Spleen (tissue), 11 donors: ENCODE measurements around the gene PPP1R13B. TPM values are rescaled to one million over a fixed set of nuclear protein-coding genes. Genes with fewer than 3 reads are reported as not detected.
"Not testable (repeated sequence)": the region's sequence is repeated elsewhere in the genome, so short reads cannot be mapped to it uniquely, and the experiment has no call there.

ENCODE experiments used
- DNase-seq: peaks from one replicate; pipeline ENCODE4 v3.0.0-alpha.2; 2020
- H3K27ac ChIP-seq, 8 donors: fragments of 200-600 bp; sonication (generic) in 7 of 8; 1 replicate in 4 of 8; 2 replicates in 4 of 8; pipeline versions ENCODE4 v1.5.0 to v1.8.0; 2016 to 2021; ENCODE audit warnings: inconsistent platforms in 4 of 8, mild to moderate bottlenecking in 4 of 8, moderate library complexity in 1 of 8
- H3K27me3 ChIP-seq, 7 donors: fragments of 200-600 bp; sonication (generic) in 6 of 7; replicated peaks in 1 of 7; 1 replicate in 4 of 7; 2 replicates in 3 of 7; pipeline versions ENCODE4 v1.5.0 to v1.8.0; 2016 to 2021; ENCODE audit warnings: inconsistent platforms in 3 of 7, mild to moderate bottlenecking in 1 of 7
- H3K36me3 ChIP-seq, 6 donors: fragments of 200-600 bp; sonication (generic) in 5 of 6; 1 replicate in 4 of 6; 2 replicates in 2 of 6; pipeline versions ENCODE4 v1.5.0 to v1.8.0; 2016 to 2021; ENCODE audit warnings: inconsistent platforms in 2 of 6
- H3K4me1 ChIP-seq, 6 donors: fragments of 200-600 bp; sonication (generic) in 5 of 6; 1 replicate in 3 of 6; 2 replicates in 3 of 6; pipeline versions ENCODE4 v1.5.0 to v1.8.0; 2016 to 2021; ENCODE audit warnings: inconsistent platforms in 3 of 6
- H3K4me3 ChIP-seq, 8 donors: fragments of 200-600 bp; sonication (generic) in 7 of 8; 1 replicate in 4 of 8; 2 replicates in 4 of 8; pipeline versions ENCODE4 v1.5.0 to v1.8.0; 2016 to 2021; ENCODE audit warnings: inconsistent platforms in 4 of 8, mild to moderate bottlenecking in 4 of 8, moderate library complexity in 2 of 8
- H3K9me3 ChIP-seq, 8 donors: fragments of 200-600 bp; sonication (generic) in 7 of 8; 1 replicate in 4 of 8; 2 replicates in 4 of 8; pipeline versions ENCODE4 v1.5.0 to v1.8.0; 2016 to 2021; ENCODE audit warnings: inconsistent platforms in 4 of 8
- POLR2A ChIP-seq, 3 donors: fragments of 450-650 bp; IDR thresholded peaks; one replicate each; pipeline ENCODE4 v1.5.1; 2017; ENCODE audit warnings: antibody characterized with exemption in 3 of 3, mild to moderate bottlenecking in 1 of 3
- POLR2AphosphoS5 ChIP-seq, 3 donors: sonication (generic); formaldehyde crosslinking; IDR thresholded peaks; one replicate each; pipeline ENCODE4 v1.5.1; 2017; ENCODE audit warnings: antibody characterized with exemption in 3 of 3
- WGBS, 5 donors: extraction: QIAGEN DNeasy Blood & Tissue Kit in 3 of 5; methylation state at CpG; one replicate each; pipeline versions ENCODE4 v1.1.5 to v1.1.7; 2013 to 2018; 5-methylcytosine and 5-hydroxymethylcytosine counted together
- intact Hi-C: fragments of 100-400 bp; cut with DNase I; formaldehyde crosslinking; loops from one replicate; pipeline ENCODE4 v1.15.0; 2023; ENCODE audit warnings: low total_unique reads
- polyA plus RNA-seq, 3 donors: library from polyadenylated mRNA; stranded (reverse); fragments of 200-250 nt; gene quantifications; one replicate each; pipeline ENCODE4 v1.2.1, GENCODE V29; 2013
- total RNA-seq, 7 donors: library from RNA; depleted of rRNA in 3 of 7; stranded (reverse); fragments of >200 nt in 3 of 7; fragmentation: NEBNext Ultra II Directional in 4 of 7; extraction: Animal tissue kit (Norgen Biotek cat#: 25700) in 4 of 7; gene quantifications; one replicate each; pipeline versions ENCODE4 v1.1.0 to v1.2.1, GENCODE V29; 2016 to 2021
- TF ChIP-seq, protein P1 (sequence below), 11 experiments: fragments of 200-600 bp in 7 of 11; fragments of 450-650 bp in 4 of 11; sonication (generic) in 4 of 11; IDR thresholded peaks in 8 of 11; conservative IDR thresholded peaks in 3 of 11; 1 replicate in 7 of 11; 2 replicates in 4 of 11; pipeline versions ENCODE4 v1.4.0 to v1.8.0; 2016 to 2021; ENCODE audit warnings: antibody characterized with exemption in 11 of 11, inconsistent platforms in 4 of 11, mild to moderate bottlenecking in 1 of 11
- donor health status: healthy with polysubstance abuse.
- donor health status: DM: no; HTN: no; CAD: no; lungs with moderate emphysema.
- donor health status: DM: no; HTN: no; CAD: no.
- donor health status: Bipolar disorder and iron deficiency.
- donor health status: healthy.
- donor health status: DM: no; HTN: no; CAD: no.
- donor health status: DM: yes; HTN: yes; CAD: no.

PPP1R13B gene
- total and polyA plus RNA-seq, 10 donors = 5.7 to 95.3 (median 36.6) TPM

DNA sequence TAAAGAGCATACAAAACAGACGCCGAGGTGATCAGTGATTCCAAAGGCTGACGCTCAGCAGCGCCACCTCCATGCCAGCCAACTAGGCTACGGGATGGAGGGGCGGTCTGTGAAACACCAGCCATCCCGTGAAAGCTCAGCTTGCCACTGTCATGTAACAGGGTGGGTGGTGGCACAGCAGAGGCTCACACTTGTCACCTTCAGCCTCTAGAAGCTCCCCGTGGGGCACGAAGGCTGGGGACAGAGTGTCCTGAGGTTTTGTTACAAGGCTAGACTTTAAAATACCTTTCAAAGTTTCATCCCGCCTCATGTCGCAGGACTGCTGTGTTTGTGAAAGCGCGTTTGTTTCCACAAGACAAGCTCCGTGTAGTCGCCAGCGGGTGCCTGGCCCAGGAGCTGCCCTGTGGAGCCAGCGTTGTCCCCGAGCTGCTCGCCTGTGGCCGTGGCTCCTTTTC lies 152.8 kb downstream of the PPP1R13B start:
- DNase-seq = peak; percentile 64
- H3K4me1 ChIP-seq = peaks cover 38 to 100% (median 71%) of the 10 kb centered on the region in 6 donors
- TF ChIP-seq, protein P1, sequence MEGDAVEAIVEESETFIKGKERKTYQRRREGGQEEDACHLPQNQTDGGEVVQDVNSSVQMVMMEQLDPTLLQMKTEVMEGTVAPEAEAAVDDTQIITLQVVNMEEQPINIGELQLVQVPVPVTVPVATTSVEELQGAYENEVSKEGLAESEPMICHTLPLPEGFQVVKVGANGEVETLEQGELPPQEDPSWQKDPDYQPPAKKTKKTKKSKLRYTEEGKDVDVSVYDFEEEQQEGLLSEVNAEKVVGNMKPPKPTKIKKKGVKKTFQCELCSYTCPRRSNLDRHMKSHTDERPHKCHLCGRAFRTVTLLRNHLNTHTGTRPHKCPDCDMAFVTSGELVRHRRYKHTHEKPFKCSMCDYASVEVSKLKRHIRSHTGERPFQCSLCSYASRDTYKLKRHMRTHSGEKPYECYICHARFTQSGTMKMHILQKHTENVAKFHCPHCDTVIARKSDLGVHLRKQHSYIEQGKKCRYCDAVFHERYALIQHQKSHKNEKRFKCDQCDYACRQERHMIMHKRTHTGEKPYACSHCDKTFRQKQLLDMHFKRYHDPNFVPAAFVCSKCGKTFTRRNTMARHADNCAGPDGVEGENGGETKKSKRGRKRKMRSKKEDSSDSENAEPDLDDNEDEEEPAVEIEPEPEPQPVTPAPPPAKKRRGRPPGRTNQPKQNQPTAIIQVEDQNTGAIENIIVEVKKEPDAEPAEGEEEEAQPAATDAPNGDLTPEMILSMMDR (IDR thresholded peaks at IDR 0.05 in 8 of 11, conservative IDR thresholded peaks at IDR 0.05 in 3 of 11) = no peak
- peak in 2 of 3 donors; percentile 3 to 48 for TF ChIP-seq POLR2AphosphoS5 (IDR thresholded peaks at IDR 0.05)
- no peak overlapping the region for H3K27ac ChIP-seq
- intact Hi-C loops = no loop called here
- H3K27me3 ChIP-seq = no peaks in the 10 kb centered on the region
- H3K9me3 ChIP-seq = no peaks in the 10 kb centered on the region
- peaks cover 0 to 99% (median 47%) of the 10 kb centered on the region in 6 donors for H3K36me3 ChIP-seq
- 89 to 96% (median 92%) methylated on average over 19 to 20 of the region's 20 CpGs for WGBS, 5 donors
- H3K4me3 ChIP-seq = no peak overlapping the region

DNA sequence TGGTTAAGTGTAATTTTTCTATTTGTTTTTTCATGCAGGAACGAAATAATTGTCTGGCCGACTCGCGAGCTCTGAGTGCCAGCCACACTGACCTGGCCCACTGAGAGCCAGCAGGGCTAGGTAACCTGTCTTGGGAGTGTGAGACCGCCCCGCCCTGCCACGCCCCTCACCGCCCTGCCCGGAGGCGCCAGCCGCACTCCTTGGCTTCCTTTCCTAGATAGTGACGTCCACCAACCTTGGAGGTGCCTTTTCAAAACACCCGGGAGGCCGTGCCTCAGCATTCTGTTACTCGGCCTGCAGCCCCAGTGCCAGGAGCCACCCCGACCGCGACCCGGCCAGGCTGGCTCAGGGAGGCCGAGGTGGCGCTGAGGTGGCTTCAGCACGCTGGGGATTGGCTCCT lies 153.9 kb downstream of the PPP1R13B start:
- peak overlapping the region in 2 of 8 donors; percentile 74 to 78 for H3K27ac ChIP-seq
- no peak overlapping the region for H3K4me3 ChIP-seq
- peak; percentile 63 for DNase-seq
- H3K36me3 ChIP-seq = peaks cover 0 to 99% (median 45%) of the 10 kb centered on the region in 6 donors
- intact Hi-C loops = no loop called here
- H3K9me3 ChIP-seq = no peaks in the 10 kb centered on the region
- no peak for TF ChIP-seq POLR2A (IDR thresholded peaks at IDR 0.05)
- peak in 1 of 3 donors; percentile 53 for TF ChIP-seq POLR2AphosphoS5 (IDR thresholded peaks at IDR 0.05)
- WGBS, 5 donors = 81 to 95% (median 88%) methylated on average over 22 of the region's 22 CpGs
- no peaks in the 10 kb centered on the region for H3K27me3 ChIP-seq
- H3K4me1 ChIP-seq = peaks cover 38 to 100% (median 71%) of the 10 kb centered on the region in 6 donors

DNA sequence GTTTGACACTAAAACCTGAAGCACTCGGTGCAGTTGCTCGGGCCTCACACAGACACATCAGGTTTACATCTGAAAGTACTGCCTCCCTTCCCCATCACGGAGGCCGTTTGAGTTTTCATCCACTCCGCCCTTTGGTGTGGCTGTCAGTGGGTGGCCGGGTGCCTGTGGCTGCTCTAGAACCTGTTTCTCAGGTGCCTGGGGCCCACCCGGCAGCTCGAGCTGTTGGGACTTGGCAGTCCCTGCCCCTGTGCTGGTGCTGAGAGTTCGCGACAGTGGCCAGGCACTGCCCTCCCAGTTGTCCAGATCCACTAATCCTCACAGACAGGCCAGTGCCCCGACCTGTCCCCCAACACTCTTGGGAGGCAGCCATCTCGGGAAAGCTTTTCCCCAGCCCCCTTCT lies 154.5 kb downstream of the PPP1R13B start:
- peak overlapping the region in 2 of 8 donors; percentile 74 to 78 for H3K27ac ChIP-seq
- H3K4me3 ChIP-seq = no peak overlapping the region
- H3K27me3 ChIP-seq = no peaks in the 10 kb centered on the region
- DNase-seq = peak; percentile 72
- TF ChIP-seq, protein P1 (IDR thresholded peaks at IDR 0.05 in 8 of 11, conservative IDR thresholded peaks at IDR 0.05 in 3 of 11) = no peak
- TF ChIP-seq POLR2AphosphoS5 (IDR thresholded peaks at IDR 0.05) (no peak), POLR2A (IDR thresholded peaks at IDR 0.05) (no peak)
- intact Hi-C loops = no loop called here
- WGBS, 5 donors = 80 to 95% (median 90%) methylated on average over 12 of the region's 12 CpGs
- peaks cover 0 to 99% (median 42%) of the 10 kb centered on the region in 6 donors for H3K36me3 ChIP-seq
- H3K9me3 ChIP-seq = no peaks in the 10 kb centered on the region
- H3K4me1 ChIP-seq = peaks cover 32 to 100% (median 67%) of the 10 kb centered on the region in 6 donors

DNA sequence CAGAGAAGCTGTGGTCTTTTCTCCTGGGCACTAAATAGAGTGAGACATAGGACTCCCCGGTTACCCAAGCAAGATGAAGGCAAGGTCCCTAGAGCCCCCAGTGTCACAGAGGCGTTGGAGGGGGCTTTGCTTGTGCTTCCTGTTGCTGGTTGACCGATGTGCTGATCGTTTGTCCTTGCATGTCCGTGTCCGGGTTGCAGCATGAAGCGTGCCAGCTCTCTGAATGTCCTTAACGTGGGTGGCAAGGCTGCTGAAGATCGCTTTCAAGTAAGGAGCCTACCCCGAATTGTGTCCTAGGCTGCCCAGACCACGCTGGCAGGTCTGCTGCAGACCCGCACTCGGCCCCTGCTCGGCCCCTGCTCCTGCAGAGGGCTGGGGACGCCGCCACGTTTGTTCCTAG lies 155.2 kb downstream of the PPP1R13B start:
- Histone ChIP-seq H3K27ac (peak overlapping the region in 5 of 8 donors; percentile 8 to 78 (median 74)), H3K36me3 (peaks cover 0 to 99% (median 42%) of the 10 kb centered on the region in 6 donors), H3K4me3 (peak overlapping the region in 1 of 8 donors; percentile 9), H3K4me1 (peaks cover 30 to 100% (median 62%) of the 10 kb centered on the region in 6 donors), H3K9me3 (no peaks in the 10 kb centered on the region), H3K27me3 (no peaks in the 10 kb centered on the region)
- no peak for DNase-seq
- WGBS, 5 donors = 72 to 81% (median 79%) methylated on average over 14 to 17 of the region's 17 CpGs
- intact Hi-C loops = no loop called here
- TF ChIP-seq POLR2A (IDR thresholded peaks at IDR 0.05) = no peak
- peak in 1 of 3 donors; percentile 30 for TF ChIP-seq POLR2AphosphoS5 (IDR thresholded peaks at IDR 0.05)

DNA sequence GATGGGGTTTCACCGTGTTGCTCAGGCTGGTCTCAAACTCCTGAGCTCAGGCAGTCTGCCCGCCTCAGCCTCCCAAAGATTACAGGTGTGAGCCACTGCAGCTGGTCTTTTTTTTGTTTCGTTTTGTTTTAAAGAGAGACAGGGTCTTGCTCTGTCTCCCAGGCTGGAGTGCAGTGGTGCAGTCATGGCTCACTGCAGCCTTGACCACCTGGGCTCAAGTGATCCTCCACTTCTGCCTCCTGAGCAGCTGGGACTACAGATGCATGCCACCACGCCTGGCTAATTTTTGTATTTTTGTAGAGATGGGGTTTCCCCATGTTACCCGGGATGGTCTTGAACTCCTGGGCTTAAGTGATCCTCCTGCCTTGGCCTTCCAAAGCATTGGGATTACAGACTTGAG lies 155.7 kb downstream of the PPP1R13B start:
- peaks cover 0 to 99% (median 47%) of the 10 kb centered on the region in 6 donors for H3K36me3 ChIP-seq
- intact Hi-C loops = not testable (repeated sequence)
- whole genome bisulfite sequencing, 5 donors = 65 to 76% (median 71%) methylated on average over 5 of the region's 5 CpGs

More for the DNA sequence above, 155.7 kb downstream of the PPP1R13B start:
- not testable (repeated sequence) for DNase-seq, H3K27me3 ChIP-seq, H3K9me3 ChIP-seq
- Histone ChIP-seq H3K4me3 (peak overlapping the region in 1 of 8 donors; percentile 9), H3K4me1 (peaks cover 27 to 100% (median 60%) of the 10 kb centered on the region in 6 donors), H3K27ac (peak overlapping the region in 5 of 8 donors; percentile 48 to 78 (median 74))
- peak in 2 of 3 donors; percentile 74 to 83 for TF ChIP-seq POLR2AphosphoS5 (IDR thresholded peaks at IDR 0.05)
